ENCODE results near the gene HES1. TPM values are rescaled to one million over a fixed set of nuclear protein-coding genes. Genes with fewer than 3 reads are reported as not detected.

HES1 gene
- total and polyA plus RNA-seq, 8 donors, result 15.7 to 68.5 (median 36.3) TPM

DNA sequence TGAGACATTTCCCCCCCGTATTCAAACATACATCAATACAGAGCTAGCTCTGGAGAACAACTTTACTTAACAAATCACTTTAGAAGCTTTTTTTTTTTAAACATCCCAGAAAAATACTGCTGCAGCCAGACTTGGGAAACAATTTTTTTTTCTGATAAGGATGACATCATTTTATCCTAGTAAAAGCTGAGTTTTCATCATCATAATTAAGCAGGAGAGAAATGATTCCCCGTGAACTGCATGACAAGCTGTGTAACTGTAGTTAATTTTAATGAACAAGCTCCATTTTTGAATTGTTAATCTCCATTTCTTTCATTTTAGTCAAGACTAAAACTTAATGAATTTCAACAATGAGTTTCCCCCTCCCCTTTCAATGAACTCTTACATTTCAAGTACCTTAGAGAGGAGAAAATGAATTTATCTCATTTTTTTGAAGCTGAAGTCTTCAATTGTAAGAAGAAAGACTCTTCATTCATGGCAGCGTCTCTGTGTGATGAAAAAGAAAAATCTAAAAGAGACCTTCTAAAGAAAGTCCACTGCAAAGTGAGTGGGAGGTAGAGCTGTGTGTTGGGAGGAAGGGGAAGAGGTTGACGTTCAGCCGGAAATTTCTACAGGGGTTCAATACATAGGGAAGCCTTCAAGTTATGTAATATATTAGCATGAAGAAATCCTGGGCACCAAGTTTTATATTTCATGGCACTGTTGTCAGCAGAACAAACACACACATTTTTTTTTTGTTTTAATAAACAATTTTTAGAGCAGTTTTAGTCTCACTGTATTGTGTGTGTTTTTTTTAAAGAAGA, 31.7 kb downstream of the HES1 start:
- Histone ChIP-seq H3K36me3 (no peaks in the 10 kb centered on the region), H3K27me3 (no peaks in the 10 kb centered on the region), H3K4me3 (no peak overlapping the region), H3K27ac (no peak overlapping the region), H3K4me1 (peaks cover 4 to 14% (median 11%) of the 10 kb centered on the region in 3 donors), H3K9me3 (no peaks in the 10 kb centered on the region)
- intact Hi-C loops (cut with DNase I), result loop anchor here in 1 of 3 donors (10.0 kb wide), 1 partner anchor 137 kb away; no protein-coding TSS in a partner anchor
- TF ChIP-seq, protein P1, sequence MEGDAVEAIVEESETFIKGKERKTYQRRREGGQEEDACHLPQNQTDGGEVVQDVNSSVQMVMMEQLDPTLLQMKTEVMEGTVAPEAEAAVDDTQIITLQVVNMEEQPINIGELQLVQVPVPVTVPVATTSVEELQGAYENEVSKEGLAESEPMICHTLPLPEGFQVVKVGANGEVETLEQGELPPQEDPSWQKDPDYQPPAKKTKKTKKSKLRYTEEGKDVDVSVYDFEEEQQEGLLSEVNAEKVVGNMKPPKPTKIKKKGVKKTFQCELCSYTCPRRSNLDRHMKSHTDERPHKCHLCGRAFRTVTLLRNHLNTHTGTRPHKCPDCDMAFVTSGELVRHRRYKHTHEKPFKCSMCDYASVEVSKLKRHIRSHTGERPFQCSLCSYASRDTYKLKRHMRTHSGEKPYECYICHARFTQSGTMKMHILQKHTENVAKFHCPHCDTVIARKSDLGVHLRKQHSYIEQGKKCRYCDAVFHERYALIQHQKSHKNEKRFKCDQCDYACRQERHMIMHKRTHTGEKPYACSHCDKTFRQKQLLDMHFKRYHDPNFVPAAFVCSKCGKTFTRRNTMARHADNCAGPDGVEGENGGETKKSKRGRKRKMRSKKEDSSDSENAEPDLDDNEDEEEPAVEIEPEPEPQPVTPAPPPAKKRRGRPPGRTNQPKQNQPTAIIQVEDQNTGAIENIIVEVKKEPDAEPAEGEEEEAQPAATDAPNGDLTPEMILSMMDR (IDR thresholded peaks at IDR 0.05), result no peak
- DNase-seq, result no peak
- 65% methylated on average over 5 of the region's 5 CpGs for WGBS, 2 donors
- FAIRE-seq, result no peak
- ATAC-seq, result peak in 3 of 4 donors; percentile 19 to 30 (median 24)

DNA sequence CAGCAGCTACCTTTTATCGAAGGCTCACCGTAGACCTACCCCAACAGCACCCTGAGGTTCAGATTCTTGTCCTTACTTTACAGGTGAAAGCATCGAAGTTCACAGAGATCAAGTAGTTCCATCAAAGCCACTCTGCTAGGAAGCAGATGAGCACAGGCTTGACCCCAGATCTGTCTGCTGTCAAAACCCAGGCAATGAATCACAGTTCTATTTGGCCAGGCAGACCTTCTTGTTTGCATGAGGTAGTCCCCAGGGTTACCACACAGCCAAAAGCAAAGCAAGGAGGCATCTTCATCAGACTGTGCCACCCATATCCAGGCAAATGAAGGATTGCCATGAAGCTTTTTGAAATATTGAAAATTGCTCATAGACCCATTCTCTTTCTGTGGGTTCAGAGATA, 33.0 kb downstream of the HES1 start:
- Histone ChIP-seq H3K9me3 (no peaks in the 10 kb centered on the region), H3K4me1 (peaks cover 4 to 14% (median 11%) of the 10 kb centered on the region in 3 donors), H3K27ac (no peak overlapping the region), H3K27me3 (no peaks in the 10 kb centered on the region), H3K4me3 (no peak overlapping the region), H3K36me3 (no peaks in the 10 kb centered on the region)
- intact Hi-C loops (cut with DNase I), result loop anchor here in 1 of 3 donors (10.0 kb wide), 1 partner anchor 136 kb away; no protein-coding TSS in a partner anchor
- WGBS, 2 donors, result 85 to 87% methylated on average over 3 of the region's 3 CpGs
- ATAC-seq, result no peak
- FAIRE-seq, result no peak
- TF ChIP-seq, protein P1 (IDR thresholded peaks at IDR 0.05), result no peak
- no peak for DNase-seq

DNA sequence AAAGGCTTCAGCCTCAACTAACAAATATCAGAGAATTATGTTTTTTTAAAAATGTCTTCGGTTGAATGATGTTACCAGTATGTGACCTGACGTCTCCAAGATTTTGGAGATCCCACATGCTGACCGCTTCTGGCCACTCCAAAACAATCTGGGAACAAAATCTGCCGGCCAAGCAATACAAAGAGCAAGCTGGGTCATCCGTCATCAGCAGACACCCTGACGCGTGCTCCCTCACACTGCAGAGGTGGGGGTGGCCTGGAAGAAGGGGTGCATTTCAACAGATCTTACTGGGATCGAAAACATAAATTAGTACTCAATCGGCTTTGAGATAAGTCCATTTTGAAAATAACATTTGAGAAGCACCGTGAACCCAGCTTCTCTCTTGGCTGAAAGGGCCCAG, 33.6 kb downstream of the HES1 start:
- Histone ChIP-seq H3K4me3 (no peak overlapping the region), H3K9me3 (no peaks in the 10 kb centered on the region), H3K4me1 (peaks cover 4 to 14% (median 11%) of the 10 kb centered on the region in 3 donors), H3K27me3 (no peaks in the 10 kb centered on the region), H3K36me3 (no peaks in the 10 kb centered on the region), H3K27ac (no peak overlapping the region)
- 84 to 88% methylated on average over 10 of the region's 10 CpGs for WGBS, 2 donors
- intact Hi-C loops (cut with DNase I), result loop anchor here in 1 of 3 donors (10.0 kb wide), 1 partner anchor 135 kb away; no protein-coding TSS in a partner anchor
- ATAC-seq (no peak), FAIRE-seq (no peak), DNase-seq (no peak)
- TF ChIP-seq, protein P1 (IDR thresholded peaks at IDR 0.05), result no peak

DNA sequence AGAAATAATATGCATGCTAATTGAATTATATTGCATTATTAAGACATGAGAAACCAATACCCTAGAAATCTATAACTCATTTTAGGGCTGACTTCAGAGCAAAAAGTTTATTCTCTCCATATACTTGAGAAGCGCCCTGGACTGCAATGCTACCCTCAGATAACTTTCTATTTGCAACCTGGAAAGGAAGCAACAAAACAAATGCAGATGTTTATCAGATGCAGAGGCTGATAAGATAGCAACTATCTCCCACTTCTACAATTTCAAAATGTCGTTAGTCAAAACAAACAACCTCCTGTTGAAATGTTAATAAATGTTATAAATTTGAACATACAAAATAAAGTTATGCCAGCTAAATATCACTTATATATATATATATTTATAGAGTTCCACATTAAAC, 34.8 kb downstream of the HES1 start:
- ATAC-seq (no peak), DNase-seq (no peak), FAIRE-seq (no peak)
- no peaks in the 10 kb centered on the region for H3K27me3 ChIP-seq
- 54 to 55% methylated on average over 2 of the region's 2 CpGs for WGBS, 2 donors
- no peaks in the 10 kb centered on the region for H3K9me3 ChIP-seq
- TF ChIP-seq, protein P1 (IDR thresholded peaks at IDR 0.05), result no peak
- H3K36me3 ChIP-seq, result no peaks in the 10 kb centered on the region
- intact Hi-C loops (cut with DNase I), result no loop called here
- H3K4me3 ChIP-seq, result no peak overlapping the region
- H3K4me1 ChIP-seq, result peaks cover 4 to 14% (median 11%) of the 10 kb centered on the region in 3 donors
- no peak overlapping the region for H3K27ac ChIP-seq

DNA sequence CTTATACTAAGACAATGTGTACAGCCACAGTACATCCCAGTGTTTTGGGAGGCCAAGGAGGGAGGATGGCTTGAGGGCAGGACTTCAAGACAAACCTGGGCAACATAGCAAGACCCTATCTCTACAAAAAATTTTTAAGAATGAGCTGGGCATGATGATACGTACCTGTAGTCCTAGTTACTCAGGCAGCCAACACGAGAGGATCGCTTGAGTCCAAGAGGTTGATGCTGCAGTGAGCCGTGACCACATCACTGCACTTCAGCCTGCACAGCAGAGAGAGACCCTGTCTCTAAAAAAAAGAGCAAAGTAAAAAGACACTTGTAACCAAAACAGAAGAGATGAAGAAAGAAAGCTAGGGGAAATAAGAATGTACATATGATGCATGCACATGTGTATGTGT, 38.5 kb downstream of the HES1 start:
- no peaks in the 10 kb centered on the region for H3K36me3 ChIP-seq
- H3K4me3 ChIP-seq, result no peak overlapping the region
- no peak for FAIRE-seq
- intact Hi-C loops (cut with DNase I), result no loop called here
- 95% methylated on average over 4 of the region's 4 CpGs for WGBS, 2 donors
- H3K27ac ChIP-seq, result no peak overlapping the region
- DNase-seq, result no peak
- no peaks in the 10 kb centered on the region for H3K27me3 ChIP-seq
- H3K9me3 ChIP-seq, result no peaks in the 10 kb centered on the region
- no peak for ATAC-seq
- TF ChIP-seq, protein P1 (IDR thresholded peaks at IDR 0.05), result no peak
- H3K4me1 ChIP-seq, result no peaks in the 10 kb centered on the region

Data from pancreas (tissue), 10 donors.